OCI-LY3 (cell line): ENCODE measurements around the gene CCDC74B.
"Not testable (repeated sequence)": the region's sequence is repeated elsewhere in the genome, so short reads cannot be mapped to it uniquely, and the experiment has no call there.

Experiments used
- H2AFZ ChIP-seq: fragments of 200-600, 300-600 bp; shearing (Covaris generic); 2 replicates; pipeline ENCODE4 v1.6.0; 2014; ENCODE audit warnings: antibody characterized with exemption, low read depth, low read length
- H3K27ac ChIP-seq: fragments of 200-600, 300-600 bp; sonication (generic); 2 replicates; pipeline ENCODE4 v1.5.1; 2014; ENCODE audit warnings: mild to moderate bottlenecking, low read length, moderate library complexity, mixed read lengths
- H3K27me3 ChIP-seq: fragments of 200-600, 300-600 bp; sonication (generic); 2 replicates; pipeline ENCODE4 v1.6.1; 2014; ENCODE audit warnings: low read depth, low read length, mixed read lengths
- H3K36me3 ChIP-seq: fragments of 200-600, 300-600 bp; sonication (generic); replicated peaks from 2 replicates; pipeline ENCODE3; 2014; ENCODE audit warnings: low read depth, low read length, mixed read lengths
- H3K4me1 ChIP-seq: fragments of 300-600, 200-600 bp; sonication (generic); 2 replicates; pipeline ENCODE4 v1.6.1; 2014; ENCODE audit warnings: low read length, mixed read lengths
- H3K4me2 ChIP-seq: fragments of 200-600, 300-600 bp; sonication (generic); 2 replicates; pipeline ENCODE4 v1.6.1; 2014; ENCODE audit warnings: low read length, mixed read lengths
- H3K4me3 ChIP-seq: fragments of 300-600, 200-600 bp; sonication (generic); 2 replicates; pipeline ENCODE4 v1.5.1; 2014; ENCODE audit warnings: antibody characterized with exemption, mild to moderate bottlenecking, low read length, moderate library complexity
- H3K79me2 ChIP-seq: fragments of 300-600, 200-600 bp; shearing (Covaris generic); 2 replicates; pipeline ENCODE4 v1.6.1; 2014; ENCODE audit warnings: mild to moderate bottlenecking, low read length, mixed read lengths
- H3K9ac ChIP-seq: fragments of 300-600, 200-600 bp; shearing (Covaris generic); 2 replicates; pipeline ENCODE4 v1.6.0; 2014; ENCODE audit warnings: mild to moderate bottlenecking, low read length, moderate library complexity
- H3K9me3 ChIP-seq: fragments of 200-600, 300-600 bp; shearing (Covaris generic); 2 replicates; pipeline ENCODE4 v1.6.1; 2014; ENCODE audit warnings: low read length, mixed read lengths; ENCODE audit not compliant: insufficient read depth
- H4K20me1 ChIP-seq: fragments of 200-600, 300-600 bp; sonication (generic); 2 replicates; pipeline ENCODE4 v1.6.1; 2016; ENCODE audit warnings: low read length, mixed read lengths; ENCODE audit not compliant: insufficient read depth
- CTCF ChIP-seq: fragments of 200-600, 300-600 bp; sonication (generic); IDR thresholded peaks from 2 replicates; pipeline ENCODE4 v1.5.1; 2014; ENCODE audit warnings: antibody characterized with exemption, low read length, low read depth
- EZH2phosphoT487 ChIP-seq: fragments of 200-600 bp; shearing (Covaris generic); IDR thresholded peaks from 2 replicates; pipeline ENCODE4 v1.6.1; 2018; ENCODE audit warnings: antibody characterized with exemption, mixed run types, low read depth

CCDC74B gene

GRCh38 chr2:130145006-130145414 is at the start of gene CCDC74B:
TSS of gene CCDC74B (minus strand) at chr2:130145112. CDS start at chr2:130144996, 116 bp downstream.
- H3K4me3 ChIP-seq, result peak within 1 kb of the TSS; percentile 76
- H4K20me1 ChIP-seq, H3K9me3 ChIP-seq, H3K36me3 ChIP-seq, H3K27me3 ChIP-seq, H3K27ac ChIP-seq, H3K79me2 ChIP-seq, H3K4me1 ChIP-seq: not testable (repeated sequence)
- H3K4me2 ChIP-seq, result peak within 1 kb of the TSS; percentile 62
- peak within 1 kb of the TSS; percentile 87 for H2AFZ ChIP-seq
- peak within 1 kb of the TSS; percentile 55; the same call in 1 of the 2 replicates for H3K9ac ChIP-seq

GRCh38 chr2:130193824-130194223 is 48.9 kb upstream of the CCDC74B start:
- H3K27ac ChIP-seq, H4K20me1 ChIP-seq, H3K4me3 ChIP-seq, H3K9me3 ChIP-seq, H3K27me3 ChIP-seq, H2AFZ ChIP-seq, H3K4me2 ChIP-seq, H3K79me2 ChIP-seq, H3K4me1 ChIP-seq, H3K36me3 ChIP-seq, H3K9ac ChIP-seq: not testable (repeated sequence)

GRCh38 chr2:130192451-130192850 is 47.5 kb upstream of the CCDC74B start:
- H3K9ac ChIP-seq, H3K36me3 ChIP-seq: not testable (repeated sequence)

GRCh38 chr2:130191319-130191718 is 46.4 kb upstream of the CCDC74B start:
- not testable (repeated sequence) for H3K36me3 ChIP-seq, H3K4me1 ChIP-seq, H3K9me3 ChIP-seq, H2AFZ ChIP-seq, H3K4me3 ChIP-seq, H3K27me3 ChIP-seq, H3K79me2 ChIP-seq, H3K9ac ChIP-seq, H4K20me1 ChIP-seq, H3K4me2 ChIP-seq, H3K27ac ChIP-seq

More at GRCh38 chr2:130192451-130192850, 47.5 kb upstream of the CCDC74B start:
- H4K20me1 ChIP-seq, H2AFZ ChIP-seq, H3K27me3 ChIP-seq, H3K4me2 ChIP-seq, H3K4me1 ChIP-seq, H3K27ac ChIP-seq, H3K9me3 ChIP-seq, H3K4me3 ChIP-seq, H3K79me2 ChIP-seq: not testable (repeated sequence)

- H3K36me3 ChIP-seq, result no peaks in the 10 kb centered on the region
- no peaks in the 10 kb centered on the region for H3K9me3 ChIP-seq
- H2AFZ ChIP-seq, result no peak overlapping the region
- H3K4me2 ChIP-seq, result no peak overlapping the region
- H3K4me1 ChIP-seq, result no peaks in the 10 kb centered on the region
- H3K27me3 ChIP-seq, result no peaks in the 10 kb centered on the region
- H4K20me1 ChIP-seq, result no peaks in the 10 kb centered on the region
- no peak overlapping the region for H3K4me3 ChIP-seq
- H3K9ac ChIP-seq, result no peak overlapping the region
- peaks cover 6% of the 10 kb centered on the region; the same call in 1 of the 2 replicates for H3K79me2 ChIP-seq
- no peak overlapping the region for H3K27ac ChIP-seq
- no peak for TF ChIP-seq CTCF
- TF ChIP-seq EZH2phosphoT487, result no peak
These were observed 45.3 kb upstream of the CCDC74B start for GRCh38 chr2:130190237-130190636.

DNA sequence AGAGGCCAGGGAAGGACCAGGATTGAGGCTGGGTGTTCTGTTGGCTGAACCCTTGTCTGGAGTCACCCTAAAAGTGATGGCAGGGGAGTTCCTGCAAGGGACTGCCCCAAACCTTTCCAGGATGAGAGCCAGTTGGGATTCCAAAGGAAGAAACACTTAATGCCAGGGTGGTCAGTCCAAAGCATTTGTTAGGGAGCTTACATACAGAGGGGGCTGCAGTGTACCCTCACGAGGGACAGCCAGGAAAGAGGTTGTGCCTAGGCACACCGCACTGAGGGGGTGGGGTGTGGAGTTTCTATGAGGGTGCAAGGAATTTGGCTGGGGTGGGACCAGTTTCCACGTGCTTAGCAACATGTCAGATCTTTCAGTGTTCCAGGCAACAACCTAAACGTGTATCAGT is 44.0 kb upstream of the CCDC74B start:
- H3K36me3 ChIP-seq, H3K4me3 ChIP-seq, H3K27ac ChIP-seq, H3K9ac ChIP-seq, H3K4me2 ChIP-seq, H3K27me3 ChIP-seq, H3K9me3 ChIP-seq, H2AFZ ChIP-seq, H3K4me1 ChIP-seq, H4K20me1 ChIP-seq: not testable (repeated sequence)
- peaks cover 15% of the 10 kb centered on the region for H3K79me2 ChIP-seq

GRCh38 chr2:130187859-130188792 is 43.2 kb upstream of the CCDC74B start:
- not testable (repeated sequence) for H3K9me3 ChIP-seq, H3K27ac ChIP-seq, H3K27me3 ChIP-seq, H3K36me3 ChIP-seq, H2AFZ ChIP-seq, H3K4me1 ChIP-seq, H4K20me1 ChIP-seq, H3K4me3 ChIP-seq, H3K4me2 ChIP-seq, H3K9ac ChIP-seq
- H3K79me2 ChIP-seq, result peaks cover 23% of the 10 kb centered on the region
